A549 (cell line): ENCODE data around the gene DTNB. TPM values are rescaled to one million over a fixed set of nuclear protein-coding genes. Genes with fewer than 3 reads are reported as not detected.

Experiments used
- ATAC-seq, 2 experiments: fragments of 200-7000 bp in 1 of 2; fragments of >200 bp in 1 of 2; cut with Nextera tagmentation in 1 of 2; cut with Tn5 transposase in 1 of 2; 3 replicates each; pipeline versions ENCODE4 v1.8.0 to v1.9.1; 2018 to 2020; ENCODE audit warnings: mild to moderate bottlenecking in 1 of 2, moderate library complexity in 1 of 2
- CTCF ChIA-PET: fragments of 300-600 bp; sonication (Branson Sonifier 250); formaldehyde crosslinking; extraction: SDS; loops from one replicate; lab custom pipeline; 2021; ENCODE audit warnings: antibody characterized with exemption, inconsistent platforms; lab: Yijun Ruan, JAX
- POLR2A ChIA-PET: fragments of 350-600 bp; formaldehyde crosslinking; extraction: SDS; loops from one replicate; lab custom pipeline; 2021; ENCODE audit warnings: antibody characterized with exemption, inconsistent platforms; lab: Yijun Ruan, JAX
- DNase-seq, 2 experiments: peaks; one replicate each; pipeline versions ENCODE4 v3.0.0 to v3.0.0-alpha.2; 2011 to 2016; ENCODE audit warnings: low read depth in 1 of 2, low spot score in 1 of 2
- FAIRE-seq: peaks from 2 replicates; lab custom pipeline; 2011; peaks lifted over from hg19 to GRCh38; lab: Jason Lieb, UNC
- H3K27ac ChIP-seq, 2 experiments: fragments of >200 bp; sonication (Bioruptor Twin); formaldehyde crosslinking; 3 replicates each; pipeline ENCODE4 v1.5.1; 2016 to 2017
- H3K4me1 ChIP-seq: fragments of >200 bp; sonication (Bioruptor Twin); formaldehyde crosslinking; 3 replicates; pipeline ENCODE4 v1.6.1; 2016
- H3K4me2 ChIP-seq: fragments of >200 bp; sonication (Bioruptor Twin); formaldehyde crosslinking; 3 replicates; pipeline ENCODE4 v1.6.1; 2016
- H3K4me3 ChIP-seq: fragments of >200 bp; sonication (Bioruptor Twin); formaldehyde crosslinking; 3 replicates; pipeline ENCODE4 v1.5.1; 2016
- H3K9me3 ChIP-seq: fragments of >200 bp; sonication (Bioruptor Twin); formaldehyde crosslinking; 3 replicates; pipeline ENCODE4 v1.6.1; 2016
- ATOH8 ChIP-seq: fragments of 250-450 bp; sonication (Bioruptor Pico); IDR thresholded peaks from 2 replicates; pipeline ENCODE4 v1.5.0; 2020; ENCODE audit warnings: low read depth, mild to moderate bottlenecking, moderate library complexity
- CHD2 ChIP-seq: fragments of 150-350 bp; IDR thresholded peaks from 2 replicates; pipeline ENCODE4 v1.6.1; 2014; ENCODE audit warnings: low read length; ENCODE audit not compliant: partially characterized antibody
- EHMT2 ChIP-seq: fragments of 200-600 bp; sonication (generic); IDR thresholded peaks from 2 replicates; pipeline ENCODE4 v1.6.1; 2016; ENCODE audit warnings: antibody characterized with exemption, low read depth, mild to moderate bottlenecking, moderate library complexity
- ELK1 ChIP-seq: fragments of 150-350 bp; IDR thresholded peaks from 2 replicates; pipeline ENCODE4 v1.6.1; 2014; ENCODE audit warnings: low read depth, mild to moderate bottlenecking, low read length
- EP300 ChIP-seq, 2 experiments: fragments of >200 bp; sonication (Bioruptor Twin); formaldehyde crosslinking; IDR thresholded peaks; 2 replicates in 1 of 2; 3 replicates in 1 of 2; pipeline ENCODE4 v1.6.1; 2016 to 2017
- FOSL2 ChIP-seq, 2 experiments: fragments of 450-650 bp in 1 of 2; fragments of >200 bp in 1 of 2; sonication (Bioruptor Twin) in 1 of 2; formaldehyde crosslinking; IDR thresholded peaks; 2 replicates each; pipeline versions ENCODE4 v1.5.0 to v1.6.1; 2016 to 2020; ENCODE audit warnings: mild to moderate bottlenecking in 1 of 2, moderate library complexity in 1 of 2
- FOXS1 ChIP-seq: fragments of 250-450 bp; sonication (Bioruptor Pico); IDR thresholded peaks from 2 replicates; pipeline ENCODE4 v1.5.0; 2020; ENCODE audit warnings: mild to moderate bottlenecking, moderate library complexity
- GATA3 ChIP-seq: IDR thresholded peaks from 2 replicates; pipeline ENCODE4 v1.6.1; 2012; ENCODE audit warnings: borderline replicate concordance
- HES2 ChIP-seq: fragments of >200 bp; sonication (Bioruptor Twin); formaldehyde crosslinking; IDR thresholded peaks from 2 replicates; pipeline ENCODE4 v1.6.1; 2016
- HEYL ChIP-seq: fragments of 250-450 bp; sonication (Bioruptor Pico); IDR thresholded peaks from 2 replicates; pipeline ENCODE4 v1.8.0; 2021; ENCODE audit warnings: mild to moderate bottlenecking, moderate library complexity
- HMGXB4 ChIP-seq: fragments of 250-450 bp; sonication (Bioruptor Pico); IDR thresholded peaks from 2 replicates; pipeline ENCODE4 v1.5.0; 2021; ENCODE audit warnings: mild to moderate bottlenecking, moderate library complexity, borderline replicate concordance
- JUN ChIP-seq, 2 experiments: fragments of >200 bp; sonication (Bioruptor Twin); formaldehyde crosslinking; IDR thresholded peaks; 2 replicates in 1 of 2; 3 replicates in 1 of 2; pipeline ENCODE4 v1.6.1; 2016 to 2017
- KDM1A ChIP-seq: fragments of 200-600 bp; sonication (generic); IDR thresholded peaks from 2 replicates; pipeline ENCODE4 v1.6.1; 2016; ENCODE audit warnings: low read depth, mild to moderate bottlenecking
- MAFK ChIP-seq: fragments of 450-650 bp; IDR thresholded peaks from 2 replicates; pipeline ENCODE4 v1.6.1; 2014; ENCODE audit not compliant: partially characterized antibody
- MAX ChIP-seq: IDR thresholded peaks from 2 replicates; pipeline ENCODE4 v1.6.1; 2012
- MAZ ChIP-seq: fragments of 150-350 bp; IDR thresholded peaks from 2 replicates; pipeline ENCODE4 v1.6.1; 2014; ENCODE audit warnings: antibody characterized with exemption, low read depth, low read length, borderline replicate concordance
- MYC ChIP-seq: IDR thresholded peaks from 2 replicates; pipeline ENCODE4 v1.6.1; 2012; ENCODE audit warnings: mild to moderate bottlenecking, inconsistent platforms, low read length, improper control_type of control experiment, borderline replicate concordance
- NFE2L2 ChIP-seq: fragments of 150-350 bp; conservative IDR thresholded peaks from 2 replicates; pipeline ENCODE4 v1.6.1; 2014; ENCODE audit warnings: low read length
- POLR2AphosphoS2 ChIP-seq: conservative IDR thresholded peaks from 2 replicates; pipeline ENCODE4 v1.6.1; 2012; ENCODE audit warnings: low read length, improper control_type of control experiment, inconsistent platforms
- RAD21 ChIP-seq, 2 experiments: fragments of >200 bp in 1 of 2; sonication (Bioruptor Twin) in 1 of 2; formaldehyde crosslinking in 1 of 2; IDR thresholded peaks in 1 of 2; conservative IDR thresholded peaks in 1 of 2; 2 replicates in 1 of 2; 3 replicates in 1 of 2; pipeline ENCODE4 v1.6.1; 2012 to 2018; ENCODE audit warnings: inconsistent platforms in 1 of 2
- RFX5 ChIP-seq: fragments of 450-650 bp; IDR thresholded peaks from 2 replicates; pipeline ENCODE4 v1.7.1; 2014; ENCODE audit warnings: antibody characterized with exemption, mild to moderate bottlenecking, moderate library complexity
- TFCP2L1 ChIP-seq: fragments of 250-450 bp; sonication (Bioruptor Pico); IDR thresholded peaks from 2 replicates; pipeline ENCODE4 v1.5.0; 2021; ENCODE audit warnings: mild to moderate bottlenecking
- TP53 ChIP-seq: fragments of 250-450 bp; sonication (Bioruptor Pico); IDR thresholded peaks from 2 replicates; pipeline ENCODE4 v1.5.0; 2021; ENCODE audit warnings: mild to moderate bottlenecking, moderate library complexity
- USF2 ChIP-seq: fragments of 450-650 bp; IDR thresholded peaks from 2 replicates; pipeline ENCODE4 v1.6.1; 2014; ENCODE audit warnings: antibody characterized with exemption
- ZNF302 ChIP-seq: fragments of 250-450 bp; sonication (Bioruptor Pico); IDR thresholded peaks from 2 replicates; pipeline ENCODE4 v1.9.0; 2021; ENCODE audit warnings: inconsistent platforms, mild to moderate bottlenecking, moderate library complexity
- ZSCAN20 ChIP-seq: fragments of 250-450 bp; sonication (Bioruptor Pico); IDR thresholded peaks from 2 replicates; pipeline ENCODE4 v1.8.0; 2022; ENCODE audit warnings: mild to moderate bottlenecking, moderate library complexity
- WGBS: methylation state at CpG from one replicate; pipeline ENCODE4 v1.1.6; 2017; ENCODE audit errors: missing lambda C conversion rate; 5-methylcytosine and 5-hydroxymethylcytosine counted together
- polyA plus RNA-seq, 4 experiments: library from polyadenylated mRNA; depleted of rRNA in 3 of 4; stranded (reverse); fragments of >200 nt; fragmentation: RNase III in 1 of 4; extraction: RNeasy Plus Mini Kit Qiagen cat#74134 plus additional on column Dnase treatment in 1 of 4; gene quantifications; 2 replicates in 3 of 4; 3 replicates in 1 of 4; pipeline ENCODE4 v1.2.3, GENCODE V29; 2011 to 2017
- TF ChIP-seq, protein P1 (sequence below): fragments of >200 bp; sonication (Bioruptor Twin); formaldehyde crosslinking; IDR thresholded peaks from 3 replicates; pipeline ENCODE4 v1.5.1; 2016

The DTNB gene
- polyA plus RNA-seq, 2 of the 4 experiments (the other 2 are of a cell fraction): 11.2 to 32.6 TPM

- CTCF ChIA-PET: interaction anchor here (0.7 to 7.9 kb wide), 5 partner anchors 8 to 135 kb away, joined by 3 to 92 read pairs (median 6); no protein-coding TSS in a partner anchor
Measured at GRCh38 chr2:25388491-25388890, 284.9 kb downstream of the DTNB start.

DNA sequence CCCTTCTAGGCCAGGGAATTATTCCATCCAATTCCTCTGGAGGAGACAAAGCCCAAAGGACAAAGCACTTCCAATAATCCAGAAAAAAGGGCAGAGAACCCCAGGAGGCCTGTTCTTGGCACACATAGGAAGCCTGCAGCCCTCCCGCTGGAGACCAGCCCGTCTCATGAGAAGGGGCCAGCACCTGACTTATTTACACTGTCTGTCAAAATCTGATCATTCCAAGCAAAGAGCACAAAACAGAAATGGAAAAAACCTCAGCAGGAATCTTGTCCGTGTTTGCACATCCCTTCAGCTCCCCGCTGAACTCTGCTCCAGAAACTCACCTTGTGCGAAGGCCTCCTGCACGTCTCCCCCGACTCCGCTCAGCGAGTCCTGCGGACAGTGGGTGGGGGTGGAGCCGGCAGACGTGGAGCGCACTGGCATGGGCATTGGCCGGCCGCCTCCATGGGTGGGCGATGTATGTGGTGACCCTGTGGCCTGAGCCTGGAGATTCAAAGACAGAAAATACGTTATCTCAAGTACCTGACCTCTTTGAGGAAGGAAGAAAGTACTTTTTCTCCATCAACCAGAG, 285.4 kb downstream of the DTNB start:
- no peak for TF ChIP-seq ATOH8
- TF ChIP-seq MAX: no peak
- no peak for TF ChIP-seq ELK1
- no peak for TF ChIP-seq HMGXB4
- TF ChIP-seq KDM1A: no peak
- TF ChIP-seq MAFK: no peak
- TF ChIP-seq, protein P1, sequence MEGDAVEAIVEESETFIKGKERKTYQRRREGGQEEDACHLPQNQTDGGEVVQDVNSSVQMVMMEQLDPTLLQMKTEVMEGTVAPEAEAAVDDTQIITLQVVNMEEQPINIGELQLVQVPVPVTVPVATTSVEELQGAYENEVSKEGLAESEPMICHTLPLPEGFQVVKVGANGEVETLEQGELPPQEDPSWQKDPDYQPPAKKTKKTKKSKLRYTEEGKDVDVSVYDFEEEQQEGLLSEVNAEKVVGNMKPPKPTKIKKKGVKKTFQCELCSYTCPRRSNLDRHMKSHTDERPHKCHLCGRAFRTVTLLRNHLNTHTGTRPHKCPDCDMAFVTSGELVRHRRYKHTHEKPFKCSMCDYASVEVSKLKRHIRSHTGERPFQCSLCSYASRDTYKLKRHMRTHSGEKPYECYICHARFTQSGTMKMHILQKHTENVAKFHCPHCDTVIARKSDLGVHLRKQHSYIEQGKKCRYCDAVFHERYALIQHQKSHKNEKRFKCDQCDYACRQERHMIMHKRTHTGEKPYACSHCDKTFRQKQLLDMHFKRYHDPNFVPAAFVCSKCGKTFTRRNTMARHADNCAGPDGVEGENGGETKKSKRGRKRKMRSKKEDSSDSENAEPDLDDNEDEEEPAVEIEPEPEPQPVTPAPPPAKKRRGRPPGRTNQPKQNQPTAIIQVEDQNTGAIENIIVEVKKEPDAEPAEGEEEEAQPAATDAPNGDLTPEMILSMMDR: no peak
- no peak for TF ChIP-seq RAD21 (conservative IDR thresholded peaks at IDR 0.05 in 1 of 2, IDR thresholded peaks at IDR 0.05 in 1 of 2)
- TF ChIP-seq CHD2: no peak
- TF ChIP-seq EP300 (IDR thresholded peaks at IDR 0.05): no peak
- TF ChIP-seq JUN (IDR thresholded peaks at IDR 0.05): no peak
- TF ChIP-seq POLR2AphosphoS2: no peak
- TF ChIP-seq MAZ: no peak
- TF ChIP-seq TFCP2L1: no peak
- no peak for TF ChIP-seq FOSL2 (IDR thresholded peaks at IDR 0.05)
- no peak for TF ChIP-seq FOSL2 (CRISPR knock-in tag; IDR thresholded peaks at IDR 0.05)
- FAIRE-seq (no peak), ATAC-seq (no peak), DNase-seq (no peak)
- Histone ChIP-seq H3K27ac (no peak overlapping the region), H3K9me3 (no peaks in the 10 kb centered on the region), H3K4me1 (no peaks in the 10 kb centered on the region), H3K4me2 (no peak overlapping the region), H3K4me3 (no peak overlapping the region)
- 95% methylated on average over 17 of the region's 17 CpGs for WGBS
- ChIA-PET CTCF (interaction anchor here (1.2 to 7.9 kb wide), 5 partner anchors 11 to 172 kb away, joined by 4 to 92 read pairs (median 4); no protein-coding TSS in a partner anchor), POLR2A (no interaction called here)

More at GRCh38 chr2:25388491-25388890, 284.9 kb downstream of the DTNB start:
- H3K4me3 ChIP-seq: no peak overlapping the region
- TF ChIP-seq USF2 (no peak), RFX5 (no peak), MAZ (no peak), GATA3 (no peak), EHMT2 (no peak), NFE2L2 (no peak), JUN (IDR thresholded peaks at IDR 0.05) (no peak), HEYL (CRISPR knock-in tag) (no peak), KDM1A (no peak), RAD21 (conservative IDR thresholded peaks at IDR 0.05 in 1 of 2, IDR thresholded peaks at IDR 0.05 in 1 of 2) (no peak), FOXS1 (CRISPR knock-in tag) (no peak), HES2 (no peak), MYC (no peak), TP53 (no peak), POLR2AphosphoS2 (no peak), ZSCAN20 (CRISPR knock-in tag) (no peak), ZNF302 (CRISPR knock-in tag) (no peak)
- TF ChIP-seq, protein P1: no peak
- no peak overlapping the region for H3K4me2 ChIP-seq
- ATAC-seq: no peak
- FAIRE-seq: no peak
- POLR2A ChIA-PET: no interaction called here
- no peak for DNase-seq
- no peak overlapping the region for H3K27ac ChIP-seq
- no peaks in the 10 kb centered on the region for H3K4me1 ChIP-seq
- 88% methylated on average over 6 of the region's 6 CpGs for WGBS
- H3K9me3 ChIP-seq: no peaks in the 10 kb centered on the region
